MM.1S (cell line): ENCODE data around the gene MS4A8.

Source experiments
- EZH2 ChIP-seq: fragments of 300-600 bp; sonication (generic); optimal IDR thresholded peaks from 2 replicates; pipeline ENCODE3; 2017; ENCODE audit warnings: low read depth, mild to moderate bottlenecking, antibody characterized with exemption, low read length, mixed read lengths
- EZH2phosphoT487 ChIP-seq: fragments of 300-600 bp; sonication (generic); IDR thresholded peaks from 2 replicates; pipeline ENCODE4 v1.6.1; 2018; ENCODE audit warnings: antibody characterized with exemption, low read length
- TF ChIP-seq, protein P1 (sequence below): fragments of 300-600 bp; sonication (generic); IDR thresholded peaks from 2 replicates; pipeline ENCODE4 v1.5.1; 2016; ENCODE audit warnings: antibody characterized with exemption, low read length, mixed read lengths

DNA sequence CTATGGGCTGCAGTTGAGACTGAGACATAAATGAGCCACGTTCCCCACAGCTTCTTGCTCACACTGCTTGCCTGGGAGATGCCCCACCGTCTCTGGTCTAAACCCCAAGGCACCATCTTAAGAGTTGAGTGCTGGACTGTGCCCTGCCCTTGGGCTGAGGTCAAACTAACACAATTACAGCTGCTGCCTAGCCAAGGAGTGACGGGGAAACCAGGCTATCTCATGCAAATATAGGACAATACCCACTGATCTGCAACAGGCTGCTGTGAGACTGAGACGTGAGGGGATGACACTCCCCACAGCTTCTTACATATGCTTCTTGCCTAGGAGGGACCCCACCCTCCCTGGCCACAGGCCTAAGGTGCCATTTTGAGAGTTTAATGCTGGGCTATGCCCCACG lies 7.8 kb upstream of the MS4A8 start:
- TF ChIP-seq, protein P1, sequence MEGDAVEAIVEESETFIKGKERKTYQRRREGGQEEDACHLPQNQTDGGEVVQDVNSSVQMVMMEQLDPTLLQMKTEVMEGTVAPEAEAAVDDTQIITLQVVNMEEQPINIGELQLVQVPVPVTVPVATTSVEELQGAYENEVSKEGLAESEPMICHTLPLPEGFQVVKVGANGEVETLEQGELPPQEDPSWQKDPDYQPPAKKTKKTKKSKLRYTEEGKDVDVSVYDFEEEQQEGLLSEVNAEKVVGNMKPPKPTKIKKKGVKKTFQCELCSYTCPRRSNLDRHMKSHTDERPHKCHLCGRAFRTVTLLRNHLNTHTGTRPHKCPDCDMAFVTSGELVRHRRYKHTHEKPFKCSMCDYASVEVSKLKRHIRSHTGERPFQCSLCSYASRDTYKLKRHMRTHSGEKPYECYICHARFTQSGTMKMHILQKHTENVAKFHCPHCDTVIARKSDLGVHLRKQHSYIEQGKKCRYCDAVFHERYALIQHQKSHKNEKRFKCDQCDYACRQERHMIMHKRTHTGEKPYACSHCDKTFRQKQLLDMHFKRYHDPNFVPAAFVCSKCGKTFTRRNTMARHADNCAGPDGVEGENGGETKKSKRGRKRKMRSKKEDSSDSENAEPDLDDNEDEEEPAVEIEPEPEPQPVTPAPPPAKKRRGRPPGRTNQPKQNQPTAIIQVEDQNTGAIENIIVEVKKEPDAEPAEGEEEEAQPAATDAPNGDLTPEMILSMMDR, result no peak
- TF ChIP-seq EZH2phosphoT487 (no peak), EZH2 (no peak)
